Common myeloid progenitor, CD34-positive (primary cell): ENCODE measurements around the gene KHDRBS1.

Source experiments
- CTCF ChIA-PET: fragments of 350-600 bp; sonication (Branson Sonifier 250); formaldehyde crosslinking; loops from one replicate; lab custom pipeline; 2021; ENCODE audit warnings: antibody characterized with exemption; lab: Charles Lee
- POLR2A ChIA-PET: fragments of 350-600 bp; sonication (Branson Sonifier 250); formaldehyde crosslinking; loops from one replicate; lab custom pipeline; 2021; ENCODE audit warnings: antibody characterized with exemption; lab: Charles Lee
- DNase-seq, 3 donors: peaks; one replicate each; pipeline versions ENCODE4 v3.0.0 to v3.0.0-alpha.2; 2013
- H3K27ac ChIP-seq, 2 experiments: 1 replicate in 1 of 2; 2 replicates in 1 of 2; pipeline ENCODE4 v1.7.0; 2013; ENCODE audit warnings: inconsistent platforms in 2 of 2, low read length in 2 of 2, mild to moderate bottlenecking in 2 of 2, low read depth in 1 of 2, moderate library complexity in 1 of 2; ENCODE audit not compliant: severe bottlenecking in 2 of 2, insufficient read depth in 1 of 2, poor library complexity in 1 of 2
- H3K27me3 ChIP-seq, 5 experiments: replicated peaks in 2 of 5; 1 replicate in 3 of 5; 2 replicates in 2 of 5; pipeline versions ENCODE4 v1.6.1 to v1.7.0; 2013; ENCODE audit warnings: low read length in 4 of 5, mild to moderate bottlenecking in 2 of 5, moderate library complexity in 2 of 5, inconsistent platforms in 1 of 5; ENCODE audit not compliant: insufficient read depth in 5 of 5, control insufficient read depth in 4 of 5
- H3K36me3 ChIP-seq, 4 experiments: 1 replicate in 2 of 4; 2 replicates in 2 of 4; pipeline versions ENCODE4 v1.6.1 to v1.7.0; 2013; ENCODE audit warnings: low read length in 3 of 4, control low read depth in 1 of 4, mild to moderate bottlenecking in 1 of 4; ENCODE audit not compliant: control insufficient read depth in 4 of 4, insufficient read depth in 4 of 4
- H3K4me1 ChIP-seq, 4 experiments: 1 replicate in 3 of 4; 2 replicates in 1 of 4; pipeline versions ENCODE4 v1.6.1 to v1.7.1; 2013; ENCODE audit warnings: low read length in 3 of 4, mild to moderate bottlenecking in 3 of 4, control low read depth in 1 of 4, inconsistent platforms in 1 of 4, moderate library complexity in 1 of 4; ENCODE audit not compliant: control insufficient read depth in 4 of 4, insufficient read depth in 4 of 4; ENCODE audit errors: control extremely low read depth in 1 of 4
- H3K4me3 ChIP-seq, 7 experiments: 1 replicate in 4 of 7; 2 replicates in 3 of 7; pipeline versions ENCODE4 v1.5.1 to v1.7.0; 2013; ENCODE audit warnings: mild to moderate bottlenecking in 7 of 7, low read length in 6 of 7, moderate library complexity in 6 of 7, inconsistent platforms in 2 of 7, low read depth in 2 of 7, control low read depth in 1 of 7; ENCODE audit not compliant: insufficient read depth in 4 of 7, control insufficient read depth in 1 of 7; ENCODE audit errors: extremely low read depth in 1 of 7
- H3K9me3 ChIP-seq, 5 experiments: 1 replicate in 4 of 5; 2 replicates in 1 of 5; pipeline versions ENCODE4 v1.6.1 to v1.7.1; 2013; ENCODE audit warnings: low read length in 4 of 5, mild to moderate bottlenecking in 2 of 5, inconsistent platforms in 1 of 5, low read depth in 1 of 5, moderate library complexity in 1 of 5; ENCODE audit not compliant: control insufficient read depth in 4 of 5, insufficient read depth in 2 of 5; ENCODE audit errors: control extremely low read depth in 1 of 5
- WGBS: methylation state at CpG from one replicate; pipeline ENCODE4 v1.1.5; 2013; ENCODE audit not compliant: insufficient coverage; 5-methylcytosine and 5-hydroxymethylcytosine counted together

KHDRBS1 gene

DNA sequence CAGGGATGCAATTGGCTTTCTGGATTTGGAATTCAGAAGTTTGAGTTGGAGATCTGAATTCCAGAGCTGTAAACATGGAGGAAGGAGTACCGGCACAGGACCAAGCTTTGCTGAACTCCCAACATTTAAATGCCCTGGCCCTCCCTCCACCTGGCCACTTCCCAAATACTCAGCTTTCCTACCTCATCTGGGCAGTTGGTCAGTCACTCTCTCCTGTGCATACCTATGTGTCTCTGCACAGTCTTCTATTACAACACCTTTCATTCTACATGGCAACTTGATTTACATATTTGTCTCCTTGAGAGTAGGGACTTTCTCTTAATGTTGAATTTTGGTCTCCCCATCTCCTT, 6.1 kb upstream of the KHDRBS1 start:
- Histone ChIP-seq H3K27ac (no peak overlapping the region), H3K4me1 (peaks cover under 1 to 17% (median 2%) of the 10 kb centered on the region in 4 experiments), H3K4me3 (no peak overlapping the region), H3K36me3 (no peaks in the 10 kb centered on the region), H3K27me3 (no peaks in the 10 kb centered on the region), H3K9me3 (no peaks in the 10 kb centered on the region)
- no peak for DNase-seq
- POLR2A ChIA-PET: no interaction called here
- CTCF ChIA-PET: interaction anchor here (0.7 kb wide), 1 partner anchor 9 kb away, joined by 3 read pairs; no protein-coding TSS in a partner anchor
- 100% methylated on average over 1 of the region's 1 CpG for WGBS

DNA sequence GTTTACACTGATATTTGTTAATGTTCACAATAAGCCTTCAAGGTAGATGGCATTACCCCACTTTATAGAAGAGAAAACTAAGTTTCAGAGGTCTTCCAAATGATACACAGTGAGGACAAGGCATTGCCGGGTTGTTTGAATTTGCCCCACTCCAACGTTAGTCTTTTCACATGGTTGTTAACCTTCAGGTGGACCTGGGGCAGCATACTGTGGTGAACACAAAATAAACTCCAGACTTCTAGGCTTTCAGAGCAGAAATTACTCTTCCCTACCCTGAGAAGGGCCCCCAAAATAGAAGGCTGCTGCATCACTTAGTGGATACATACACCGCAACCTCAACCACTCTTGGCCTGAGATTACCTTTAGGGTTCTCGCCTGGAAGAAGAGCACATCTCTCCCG, 3.4 kb upstream of the KHDRBS1 start:
- no peaks in the 10 kb centered on the region for H3K27me3 ChIP-seq
- no peak overlapping the region for H3K27ac ChIP-seq
- ChIA-PET POLR2A (no interaction called here), CTCF (interaction anchor here (1.7 to 1.9 kb wide), 2 partner anchors 17 to 106 kb away, joined by 3 to 5 read pairs; no protein-coding TSS in a partner anchor)
- peaks cover 6 to 19% (median 15%) of the 10 kb centered on the region in 4 experiments for H3K4me1 ChIP-seq
- no peaks in the 10 kb centered on the region for H3K36me3 ChIP-seq
- no peaks in the 10 kb centered on the region for H3K9me3 ChIP-seq
- no peak for DNase-seq
- H3K4me3 ChIP-seq: no peak overlapping the region
- 90% methylated on average over 3 of the region's 5 CpGs for WGBS

DNA sequence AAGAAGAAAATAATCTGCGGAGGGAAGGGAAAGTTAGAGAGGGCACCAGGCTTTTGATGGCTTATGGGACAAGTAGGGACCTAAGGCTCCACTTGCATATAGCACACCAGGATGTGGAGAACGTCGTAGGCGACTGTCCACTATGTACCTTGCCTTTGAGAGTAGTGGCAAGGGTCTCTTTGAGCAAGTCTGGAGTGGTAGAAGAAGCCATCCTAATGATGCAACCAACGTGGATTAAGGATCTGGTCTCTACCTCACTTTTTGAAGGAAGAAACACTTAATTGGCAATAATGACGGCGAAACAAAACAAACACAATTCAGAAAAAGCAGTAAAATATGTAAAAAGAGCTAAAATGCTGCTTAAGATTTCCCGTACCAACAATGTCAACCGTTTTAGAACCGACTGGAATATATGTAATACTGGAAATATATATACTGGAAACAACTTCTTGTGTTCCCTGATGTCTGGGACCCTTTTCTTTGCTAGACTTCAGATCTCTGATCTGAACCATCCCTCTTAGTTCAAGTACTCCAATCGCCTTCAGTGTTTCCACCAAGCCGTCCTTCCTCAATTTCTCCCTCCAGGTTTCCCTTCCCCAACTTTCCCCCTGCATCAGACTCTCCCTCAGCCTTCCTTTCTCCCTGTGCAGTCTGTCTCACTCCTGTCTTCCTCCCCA, 821 bp upstream of the KHDRBS1 start:
- peaks cover 0 to 7% (median 2%) of the 10 kb centered on the region in 4 experiments for H3K36me3 ChIP-seq
- H3K4me3 ChIP-seq: peak overlapping the region in 6 of 7 experiments; percentile 64 to 99 (median 97)
- DNase-seq: peak in 1 of 3 donors; percentile 7
- H3K27me3 ChIP-seq: no peaks in the 10 kb centered on the region
- peak overlapping the region; percentile 84 to 94 for H3K27ac ChIP-seq
- H3K9me3 ChIP-seq: no peaks in the 10 kb centered on the region
- 71% methylated on average over 8 of the region's 12 CpGs for WGBS
- ChIA-PET POLR2A (interaction anchor here (1.0 to 1.2 kb wide), 2 partner anchors 19 to 60 kb away, joined by 3 read pairs; partner anchors contain the start of gene TMEM39B), CTCF (interaction anchor here (1.1 to 1.3 kb wide), 2 partner anchors 9 to 10 kb away, joined by 4 to 5 read pairs; no protein-coding TSS in a partner anchor)
- H3K4me1 ChIP-seq: peaks cover 15 to 30% (median 26%) of the 10 kb centered on the region in 4 experiments

DNA sequence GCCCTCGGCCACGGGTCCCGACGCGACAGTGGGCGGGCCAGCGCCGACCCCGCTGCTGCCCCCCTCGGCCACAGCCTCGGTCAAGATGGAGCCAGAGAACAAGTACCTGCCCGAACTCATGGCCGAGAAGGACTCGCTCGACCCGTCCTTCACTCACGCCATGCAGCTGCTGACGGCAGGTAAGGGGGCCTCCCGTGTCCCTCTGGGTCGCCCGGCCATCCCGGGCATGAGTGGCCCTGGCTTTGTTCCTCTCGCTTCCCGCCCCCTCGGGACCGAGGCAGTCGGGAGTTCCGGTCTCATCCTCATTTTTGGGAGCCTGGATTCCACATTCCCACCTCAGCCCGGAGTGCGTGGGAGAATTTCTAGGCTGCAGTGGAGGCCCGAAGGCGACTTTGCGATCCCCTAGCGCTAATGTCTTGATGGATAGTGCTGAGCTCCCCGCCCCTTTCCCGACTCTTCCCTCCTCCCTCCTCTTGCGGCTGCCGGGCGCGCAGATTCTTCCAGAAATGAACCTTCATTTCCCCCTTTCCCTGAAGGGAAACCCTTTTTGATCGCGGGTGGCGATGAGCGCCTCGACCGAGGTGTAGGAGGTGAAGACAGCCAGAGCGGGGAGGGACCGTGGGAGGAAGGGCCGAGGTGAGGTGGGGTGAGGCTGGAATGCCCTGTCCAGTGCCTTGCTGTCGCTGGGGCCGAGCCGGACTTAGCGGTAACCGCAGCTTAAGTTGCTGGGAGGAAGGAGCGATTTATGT, 705 bp downstream of the KHDRBS1 start:
- 0% methylated on average over 45 of the region's 55 CpGs for WGBS
- peak overlapping the region; percentile 90 to 94 for H3K27ac ChIP-seq
- H3K36me3 ChIP-seq: peaks cover 0 to 9% (median 2%) of the 10 kb centered on the region in 4 experiments
- H3K27me3 ChIP-seq: no peaks in the 10 kb centered on the region
- POLR2A ChIA-PET: interaction anchor here (1.0 to 1.3 kb wide), 2 partner anchors 11 to 18 kb away, joined by 3 read pairs; no protein-coding TSS in a partner anchor
- peak in 2 of 3 donors; percentile 22 for DNase-seq
- H3K9me3 ChIP-seq: no peaks in the 10 kb centered on the region
- H3K4me1 ChIP-seq: peaks cover 15 to 30% (median 28%) of the 10 kb centered on the region in 4 experiments
- peak overlapping the region; percentile 62 to 99 (median 97) for H3K4me3 ChIP-seq
- CTCF ChIA-PET: interaction anchor here (0.8 to 1.3 kb wide), 3 partner anchors 9 to 17 kb away, joined by 3 to 4 read pairs (median 3); no protein-coding TSS in a partner anchor

DNA sequence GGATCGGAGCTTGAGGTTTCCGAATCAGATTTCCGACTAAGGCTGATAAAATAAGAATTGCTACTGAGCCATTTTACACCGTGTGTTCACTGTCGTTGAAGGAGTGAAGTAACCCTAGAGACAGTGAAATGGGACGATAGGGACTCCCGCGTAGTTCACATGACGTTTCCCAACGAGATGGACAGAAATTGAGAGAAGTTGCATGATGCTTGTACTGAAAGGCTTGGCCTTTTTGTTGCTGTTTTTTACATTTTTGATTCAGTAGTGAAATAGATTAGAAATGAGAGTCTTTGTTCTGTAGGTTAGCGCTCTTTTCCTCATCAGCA, 1.2 kb downstream of the KHDRBS1 start:
- H3K36me3 ChIP-seq: peaks cover 0 to 9% (median 2%) of the 10 kb centered on the region in 4 experiments
- H3K27ac ChIP-seq: peak overlapping the region; percentile 90 to 94
- CTCF ChIA-PET: interaction anchor here (0.8 to 1.3 kb wide), 3 partner anchors 8 to 16 kb away, joined by 3 to 4 read pairs (median 3); no protein-coding TSS in a partner anchor
- 0% methylated on average over 10 of the region's 11 CpGs for WGBS
- H3K4me3 ChIP-seq: peak overlapping the region; percentile 62 to 99 (median 97)
- POLR2A ChIA-PET: interaction anchor here (1.3 kb wide), 1 partner anchor 11 kb away, joined by 3 read pairs; no protein-coding TSS in a partner anchor
- H3K9me3 ChIP-seq: no peaks in the 10 kb centered on the region
- no peaks in the 10 kb centered on the region for H3K27me3 ChIP-seq
- H3K4me1 ChIP-seq: peaks cover 15 to 31% (median 28%) of the 10 kb centered on the region in 4 experiments
- peak in 2 of 3 donors; percentile 15 to 24 for DNase-seq

DNA sequence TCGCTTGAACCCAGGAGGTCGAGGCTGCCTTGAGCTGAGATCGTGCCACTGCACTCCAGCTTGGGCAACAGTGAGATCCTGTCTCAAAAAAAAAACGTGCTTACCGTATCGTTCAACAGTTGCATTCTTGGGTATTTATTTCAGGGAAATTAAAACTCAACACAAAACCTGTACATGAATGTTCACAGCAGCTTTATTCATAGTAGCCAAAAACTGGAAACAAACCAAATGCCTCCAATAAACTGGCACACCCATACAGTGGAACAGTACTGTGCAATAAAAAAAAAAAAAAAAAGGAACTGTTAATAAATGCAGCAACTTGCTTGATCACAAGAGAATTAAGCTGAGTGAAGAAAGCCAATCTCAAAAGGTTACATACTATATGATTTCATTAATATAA, 6.7 kb downstream of the KHDRBS1 start:
- Histone ChIP-seq H3K27ac (peak overlapping the region in 1 of 2 experiments; percentile 22), H3K4me1 (peaks cover 8 to 25% (median 23%) of the 10 kb centered on the region in 4 experiments), H3K4me3 (no peak overlapping the region), H3K27me3 (no peaks in the 10 kb centered on the region), H3K9me3 (no peaks in the 10 kb centered on the region), H3K36me3 (peaks cover 2 to 24% (median 9%) of the 10 kb centered on the region in 4 experiments)
- POLR2A ChIA-PET: no interaction called here
- WGBS: 84% methylated on average over 6 of the region's 6 CpGs
- CTCF ChIA-PET: interaction anchor here (0.6 kb wide), 1 partner anchor 63 kb away, joined by 3 read pairs; no protein-coding TSS in a partner anchor
- peak in 2 of 3 donors; percentile 19 to 24 for DNase-seq
